Astrocyte (in vitro differentiated cells and primary cell): Measurements from ENCODE around the gene COL26A1.

Experiments used
- EZH2 ChIP-seq: IDR thresholded peaks from 2 replicates; pipeline ENCODE4 v1.6.1; 2012; ENCODE audit warnings: mild to moderate bottlenecking, low read length, inconsistent platforms; ENCODE audit not compliant: insufficient read depth
- TF ChIP-seq, protein P1 (sequence below): IDR thresholded peaks from 2 replicates; pipeline ENCODE4 v1.5.1; 2011; ENCODE audit warnings: low read depth, mild to moderate bottlenecking, inconsistent platforms, low read length, moderate library complexity; ENCODE audit not compliant: insufficient read depth

DNA sequence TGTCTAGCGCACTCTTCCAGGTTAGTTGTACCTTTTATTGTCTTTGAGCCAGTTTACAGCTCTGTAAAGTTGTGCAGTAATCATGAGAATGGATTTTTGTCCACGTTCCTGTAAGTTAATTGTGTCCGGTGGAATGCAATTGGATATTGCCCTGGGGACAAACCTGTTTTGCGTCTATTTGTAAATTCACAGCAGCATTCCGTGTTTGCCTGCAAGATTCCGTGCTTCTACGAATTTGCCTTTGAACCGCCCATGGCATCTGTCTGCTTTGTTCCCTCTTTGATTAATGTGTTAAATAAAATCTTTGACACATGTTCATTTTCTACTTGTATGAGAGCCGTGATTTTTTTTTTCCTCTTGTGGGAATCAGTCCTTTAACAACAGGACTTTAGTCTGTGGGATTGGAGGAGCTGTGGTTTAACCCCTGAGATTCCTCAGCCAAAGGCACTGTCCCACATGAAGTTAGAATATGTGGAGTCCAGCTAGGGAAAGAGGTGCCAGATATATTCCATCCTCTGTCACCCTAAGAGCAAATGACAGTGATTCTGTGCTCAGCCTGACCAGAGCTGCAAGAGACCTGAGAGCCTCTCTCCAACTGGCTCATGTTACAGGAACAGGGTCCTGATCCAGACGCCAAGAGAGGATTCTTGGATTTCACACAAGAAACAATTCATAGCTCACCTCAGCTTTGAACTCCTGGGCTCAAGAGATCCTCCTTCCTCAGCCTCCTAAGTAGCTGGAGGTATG is 126.3 kb downstream of the COL26A1 start:
- TF ChIP-seq, protein P1, sequence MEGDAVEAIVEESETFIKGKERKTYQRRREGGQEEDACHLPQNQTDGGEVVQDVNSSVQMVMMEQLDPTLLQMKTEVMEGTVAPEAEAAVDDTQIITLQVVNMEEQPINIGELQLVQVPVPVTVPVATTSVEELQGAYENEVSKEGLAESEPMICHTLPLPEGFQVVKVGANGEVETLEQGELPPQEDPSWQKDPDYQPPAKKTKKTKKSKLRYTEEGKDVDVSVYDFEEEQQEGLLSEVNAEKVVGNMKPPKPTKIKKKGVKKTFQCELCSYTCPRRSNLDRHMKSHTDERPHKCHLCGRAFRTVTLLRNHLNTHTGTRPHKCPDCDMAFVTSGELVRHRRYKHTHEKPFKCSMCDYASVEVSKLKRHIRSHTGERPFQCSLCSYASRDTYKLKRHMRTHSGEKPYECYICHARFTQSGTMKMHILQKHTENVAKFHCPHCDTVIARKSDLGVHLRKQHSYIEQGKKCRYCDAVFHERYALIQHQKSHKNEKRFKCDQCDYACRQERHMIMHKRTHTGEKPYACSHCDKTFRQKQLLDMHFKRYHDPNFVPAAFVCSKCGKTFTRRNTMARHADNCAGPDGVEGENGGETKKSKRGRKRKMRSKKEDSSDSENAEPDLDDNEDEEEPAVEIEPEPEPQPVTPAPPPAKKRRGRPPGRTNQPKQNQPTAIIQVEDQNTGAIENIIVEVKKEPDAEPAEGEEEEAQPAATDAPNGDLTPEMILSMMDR: no peak
- TF ChIP-seq EZH2: no peak
